Activated CD4-positive, CD25-positive, alpha-beta regulatory T cell treated with anti-CD3 and anti-CD28 coated beads, Interleukin-2, amount 50 U/mL, for 72 hours (primary cell): ENCODE results near the gene ZNF614.
"Not testable (repeated sequence)": the region's sequence is repeated elsewhere in the genome, so short reads cannot be mapped to it uniquely, and the experiment has no call there.

Source experiments
- DNase-seq: peaks from one replicate; pipeline ENCODE4 v3.0.0; 2021

Gene ZNF614

GRCh38 chr19:52028027-52028779, at the start of gene ZNF614:
Gene ZNF614 (minus strand): TSS chr19:52028379. CDS start chr19:52025745, 2,634 bp downstream.
- peak; percentile 82 for DNase-seq

- DNase-seq, result no peak
Measured at GRCh38 chr19:52070496-52070895, 42.3 kb upstream of the ZNF614 start.

GRCh38 chr19:52069653-52070052, 41.5 kb upstream of the ZNF614 start:
- DNase-seq, result no peak

- no peak for DNase-seq
Measured at GRCh38 chr19:52066258-52066863, 38.2 kb upstream of the ZNF614 start.

- DNase-seq, result no peak
Measured at GRCh38 chr19:52065399-52065798, 37.2 kb upstream of the ZNF614 start.

- not testable (repeated sequence) for DNase-seq
Measured at GRCh38 chr19:52056480-52056879, 28.3 kb upstream of the ZNF614 start.

- not testable (repeated sequence) for DNase-seq
Measured at GRCh38 chr19:52051736-52052135, 23.6 kb upstream of the ZNF614 start.

- DNase-seq, result peak; percentile 80
Measured at GRCh38 chr19:52048555-52049501, 20.6 kb upstream of the ZNF614 start, which contains the start of gene ZNF432. Gene ZNF432 (minus strand): TSS chr19:52048838. CDS start chr19:52046868, 1,970 bp downstream.

GRCh38 chr19:52039169-52039568, 11.0 kb upstream of the ZNF614 start:
- DNase-seq, result no peak

- DNase-seq, result no peak
Measured at GRCh38 chr19:52034051-52034728, 6.0 kb upstream of the ZNF614 start.

GRCh38 chr19:52028780-52029123, 573 bp upstream of the ZNF614 start:
- no peak for DNase-seq

GRCh38 chr19:52026255-52026990, 1.8 kb downstream of the ZNF614 start:
- not testable (repeated sequence) for DNase-seq

- DNase-seq, result not testable (repeated sequence)
Measured at GRCh38 chr19:52024478-52024877, 3.7 kb downstream of the ZNF614 start.

- no peak for DNase-seq
Measured at GRCh38 chr19:52022193-52022592, 6.0 kb downstream of the ZNF614 start.

- DNase-seq, result no peak
Measured at GRCh38 chr19:52020506-52020905, 7.7 kb downstream of the ZNF614 start.

GRCh38 chr19:52010674-52011073, 17.5 kb downstream of the ZNF614 start:
- no peak for DNase-seq

- DNase-seq, result peak; percentile 87
Measured at GRCh38 chr19:52007806-52008557, 20.2 kb downstream of the ZNF614 start, which contains the start of gene ZNF615. Gene ZNF615 (minus strand): TSS chr19:52008211. CDS start chr19:52003711, 4,500 bp downstream.

- no peak for DNase-seq
Measured at GRCh38 chr19:52007451-52007805, 20.8 kb downstream of the ZNF614 start.

GRCh38 chr19:51994048-51994644, 34.0 kb downstream of the ZNF614 start:
- no peak for DNase-seq

- DNase-seq, result no peak
Measured at GRCh38 chr19:51993422-51993821, 34.8 kb downstream of the ZNF614 start.
